ENCODE measurements around the gene FGFBP1. TPM values are rescaled to one million over a fixed set of nuclear protein-coding genes. Genes with fewer than 3 reads are reported as not detected.

The FGFBP1 gene
- total and polyA plus RNA-seq, 2 experiments from 2014 or later: not detected

DNA sequence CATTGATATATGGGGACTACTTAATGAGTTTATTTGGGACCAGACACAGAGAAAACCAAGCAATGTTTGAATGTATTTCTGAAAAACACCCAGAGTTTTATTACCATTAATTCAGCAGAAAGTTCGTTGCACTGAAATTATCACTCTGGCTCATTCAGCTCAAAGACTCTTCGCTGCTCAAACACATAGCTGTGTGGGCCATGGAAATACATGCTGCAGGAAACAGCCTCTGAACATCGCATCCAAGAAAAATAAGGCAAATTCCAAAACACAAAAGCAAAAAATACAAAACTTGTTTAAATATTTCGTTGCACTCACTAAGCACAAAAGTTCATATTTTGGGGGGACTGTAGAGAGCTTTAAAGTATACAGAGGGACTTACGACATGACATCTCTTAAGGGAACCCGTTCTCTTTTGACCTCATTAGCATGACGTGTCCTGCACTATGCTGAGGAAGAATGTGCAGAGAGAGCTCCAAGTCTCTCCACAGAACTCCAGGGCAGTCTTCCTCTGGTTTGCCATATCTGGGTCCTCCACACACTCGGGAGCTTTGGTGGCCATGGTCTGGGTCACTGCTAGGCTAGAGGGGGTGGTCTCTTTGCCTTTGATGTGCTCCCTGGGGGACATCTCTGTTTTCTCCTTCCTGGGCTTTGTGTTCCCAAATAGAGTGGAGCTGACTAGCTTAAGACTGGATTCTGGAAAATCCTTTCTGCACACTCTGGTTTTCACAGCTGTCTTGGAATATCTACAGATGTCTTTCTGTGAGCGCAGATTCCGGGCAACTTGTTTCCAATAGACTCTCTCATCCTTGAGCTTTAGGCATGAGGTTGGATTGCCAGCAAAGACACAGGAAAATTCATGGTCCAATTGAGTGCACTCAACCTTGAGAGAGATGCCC, 2.8 kb downstream of the FGFBP1 start:
- DNase-seq: no peak

DNA sequence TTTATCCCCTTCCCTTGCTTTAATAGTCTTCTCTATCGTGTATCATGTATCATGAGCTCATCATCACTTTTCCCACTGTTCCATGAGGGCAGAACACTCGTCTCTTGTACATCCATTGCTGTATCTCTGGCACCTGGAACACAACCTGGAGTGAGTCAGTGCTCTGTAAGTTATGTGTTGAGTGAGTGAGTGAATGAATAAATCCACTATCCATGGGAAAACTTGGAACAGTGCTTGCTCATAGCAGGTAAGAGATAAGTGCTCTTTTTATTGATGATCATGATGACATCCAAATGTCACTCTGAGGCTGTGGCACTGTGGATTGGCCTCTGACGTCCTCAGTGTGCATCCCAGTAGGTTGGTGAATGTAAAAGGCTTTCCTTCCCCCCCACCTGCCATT, 4.3 kb downstream of the FGFBP1 start:
- no peaks in the 10 kb centered on the region for H3K4me1 ChIP-seq (ENCODE audit: insufficient read depth)
- H4K20me1 ChIP-seq (ENCODE audit: insufficient read depth): no peaks in the 10 kb centered on the region
- H3K4me2 ChIP-seq (ENCODE audit: unreplicated experiment): no peak overlapping the region
- no peak overlapping the region for H3K4me3 ChIP-seq
- in situ Hi-C loops (cut with MboI): no loop called here
- H3K27ac ChIP-seq: no peak overlapping the region
- H3K36me3 ChIP-seq (ENCODE audit: low read depth): no peaks in the 10 kb centered on the region
- 31 to 36% methylated on average over 3 of the region's 3 CpGs for WGBS, 2 experiments (ENCODE audit: low coverage in 1 of 2, low lambda C conversion rate in 2 of 2, missing lambda C conversion rate in 2 of 2)
- no peak for TF ChIP-seq EZH2phosphoT487 (IDR thresholded peaks at IDR 0.05; ENCODE audit: insufficient read depth, low read depth)
- no peak for TF ChIP-seq EZH2 (IDR thresholded peaks at IDR 0.05; ENCODE audit: insufficient read depth, poor library complexity, severe bottlenecking)
- H2AFZ ChIP-seq: no peak overlapping the region
- no peak for DNase-seq
- H3K9ac ChIP-seq: no peak overlapping the region
- H3K9me2 ChIP-seq (ENCODE audit: insufficient read depth): no peaks in the 10 kb centered on the region
- no peaks in the 10 kb centered on the region for H3F3A ChIP-seq (ENCODE audit: insufficient read depth)
- H3K27me3 ChIP-seq (replicated peaks; ENCODE audit: insufficient read depth): peaks cover 25% of the 10 kb centered on the region; the same call in 1 of the 2 replicates
- no peaks in the 10 kb centered on the region for H3K79me2 ChIP-seq (ENCODE audit: insufficient read depth)
- no peaks in the 10 kb centered on the region for H3K9me3 ChIP-seq (ENCODE audit: low read depth)

More for the DNA sequence above, 2.8 kb downstream of the FGFBP1 start:
- H3K27me3 ChIP-seq (replicated peaks; ENCODE audit: insufficient read depth): peaks cover 14% of the 10 kb centered on the region; the same call in 1 of the 2 replicates
- WGBS, 2 experiments (ENCODE audit: low coverage in 1 of 2, low lambda C conversion rate in 2 of 2, missing lambda C conversion rate in 2 of 2): 58 to 65% methylated on average over 10 of the region's 10 CpGs
- H3K27ac ChIP-seq: no peak overlapping the region
- H3K4me2 ChIP-seq (ENCODE audit: unreplicated experiment): no peak overlapping the region
- no peaks in the 10 kb centered on the region for H3K4me1 ChIP-seq (ENCODE audit: insufficient read depth)
- no peaks in the 10 kb centered on the region for H4K20me1 ChIP-seq (ENCODE audit: insufficient read depth)
- no peaks in the 10 kb centered on the region for H3K9me2 ChIP-seq (ENCODE audit: insufficient read depth)
- no peaks in the 10 kb centered on the region for H3K36me3 ChIP-seq (ENCODE audit: low read depth)
- H3K9me3 ChIP-seq (ENCODE audit: low read depth): no peaks in the 10 kb centered on the region
- H3K4me3 ChIP-seq: no peak overlapping the region
- no peak overlapping the region for H2AFZ ChIP-seq
- no peak for TF ChIP-seq EZH2 (IDR thresholded peaks at IDR 0.05; ENCODE audit: insufficient read depth, poor library complexity, severe bottlenecking)
- TF ChIP-seq EZH2phosphoT487 (IDR thresholded peaks at IDR 0.05; ENCODE audit: insufficient read depth, low read depth): no peak
- H3F3A ChIP-seq (ENCODE audit: insufficient read depth): no peaks in the 10 kb centered on the region
- in situ Hi-C loops (cut with MboI): no loop called here
- H3K79me2 ChIP-seq (ENCODE audit: insufficient read depth): no peaks in the 10 kb centered on the region
- no peak overlapping the region for H3K9ac ChIP-seq

DNA sequence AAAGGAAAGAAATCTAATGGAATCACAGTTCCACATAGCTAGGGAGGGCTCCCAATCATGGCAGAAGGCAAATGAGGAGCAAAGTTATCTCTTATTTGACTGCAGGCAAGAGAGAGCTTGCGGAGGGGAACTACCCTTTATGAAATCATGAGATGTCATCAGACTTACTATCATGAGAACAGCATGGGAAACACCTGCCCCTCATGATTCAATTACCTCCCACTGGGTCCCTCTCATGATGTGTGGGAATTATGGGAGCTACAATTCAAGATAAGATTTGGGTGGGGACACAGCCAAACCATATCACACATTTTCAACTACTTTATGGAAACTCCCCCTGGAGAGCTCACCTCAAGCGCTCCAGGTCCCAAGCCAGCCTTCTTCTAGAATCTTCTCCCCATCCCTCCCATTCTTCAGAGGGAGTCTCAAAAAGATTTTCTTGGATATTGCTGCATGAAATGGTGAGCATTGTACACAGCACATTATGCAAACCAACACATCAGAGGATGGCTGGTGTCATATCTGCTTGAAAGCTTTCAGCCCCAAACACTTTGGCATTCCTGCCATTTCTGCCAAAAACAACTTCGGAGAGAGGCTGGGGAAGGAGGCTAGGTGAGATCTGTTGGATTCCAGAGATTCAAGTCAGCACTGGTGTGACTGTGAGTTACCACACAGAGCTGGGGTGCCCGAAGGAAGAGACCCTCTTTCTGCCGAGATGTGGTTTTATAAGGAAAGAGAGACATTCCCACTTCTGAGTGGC, 6.9 kb downstream of the FGFBP1 start:
- WGBS, 2 experiments (ENCODE audit: low coverage in 1 of 2, low lambda C conversion rate in 2 of 2, missing lambda C conversion rate in 2 of 2): 84 to 86% methylated on average over 5 of the region's 5 CpGs
- Histone ChIP-seq H4K20me1 (ENCODE audit: insufficient read depth) (no peaks in the 10 kb centered on the region), H3K27me3 (replicated peaks; ENCODE audit: insufficient read depth) (peaks cover 21% of the 10 kb centered on the region; the same call in 1 of the 2 replicates), H3K27ac (no peak overlapping the region), H3K4me1 (ENCODE audit: insufficient read depth) (no peaks in the 10 kb centered on the region), H3K9ac (no peak overlapping the region), H3K9me3 (ENCODE audit: low read depth) (no peaks in the 10 kb centered on the region), H3K36me3 (ENCODE audit: low read depth) (no peaks in the 10 kb centered on the region), H3F3A (ENCODE audit: insufficient read depth) (no peaks in the 10 kb centered on the region), H3K79me2 (ENCODE audit: insufficient read depth) (no peaks in the 10 kb centered on the region), H3K9me2 (ENCODE audit: insufficient read depth) (no peaks in the 10 kb centered on the region), H3K4me3 (no peak overlapping the region), H3K4me2 (ENCODE audit: unreplicated experiment) (no peak overlapping the region), H2AFZ (no peak overlapping the region)
- no peak for DNase-seq
- in situ Hi-C loops (cut with MboI): no loop called here
- TF ChIP-seq EZH2 (IDR thresholded peaks at IDR 0.05; ENCODE audit: insufficient read depth, poor library complexity, severe bottlenecking) (no peak), EZH2phosphoT487 (IDR thresholded peaks at IDR 0.05; ENCODE audit: insufficient read depth, low read depth) (no peak)

GRCh38 chr4:15930314-15930713, 8.2 kb downstream of the FGFBP1 start:
- no peaks in the 10 kb centered on the region for H3K9me3 ChIP-seq (ENCODE audit: low read depth)
- no peak overlapping the region for H3K27ac ChIP-seq
- H3K36me3 ChIP-seq (ENCODE audit: low read depth): no peaks in the 10 kb centered on the region
- no peaks in the 10 kb centered on the region for H3F3A ChIP-seq (ENCODE audit: insufficient read depth)
- no peak overlapping the region for H3K4me3 ChIP-seq
- H3K4me2 ChIP-seq (ENCODE audit: unreplicated experiment): no peak overlapping the region
- in situ Hi-C loops (cut with MboI): no loop called here
- H3K9me2 ChIP-seq (ENCODE audit: insufficient read depth): no peaks in the 10 kb centered on the region
- WGBS, 2 experiments (ENCODE audit: low coverage in 1 of 2, low lambda C conversion rate in 2 of 2, missing lambda C conversion rate in 2 of 2): 61 to 63% methylated on average over 7 of the region's 7 CpGs
- H3K79me2 ChIP-seq (ENCODE audit: insufficient read depth): no peaks in the 10 kb centered on the region
- TF ChIP-seq EZH2phosphoT487 (IDR thresholded peaks at IDR 0.05; ENCODE audit: insufficient read depth, low read depth): no peak
- no peak for TF ChIP-seq EZH2 (IDR thresholded peaks at IDR 0.05; ENCODE audit: insufficient read depth, poor library complexity, severe bottlenecking)
- no peak for DNase-seq
- H3K9ac ChIP-seq: no peak overlapping the region
- H4K20me1 ChIP-seq (ENCODE audit: insufficient read depth): no peaks in the 10 kb centered on the region
- H2AFZ ChIP-seq: no peak overlapping the region
- H3K27me3 ChIP-seq (replicated peaks; ENCODE audit: insufficient read depth): peaks cover 11% of the 10 kb centered on the region; the same call in 1 of the 2 replicates
- H3K4me1 ChIP-seq (ENCODE audit: insufficient read depth): no peaks in the 10 kb centered on the region

Measured in GM23248 (cell line).